HepG2 (cell line): ENCODE results near the gene ADGRV1. TPM values are rescaled to one million over a fixed set of nuclear protein-coding genes. Genes with fewer than 3 reads are reported as not detected.

Experiments used
- ATAC-seq: fragments of 200-7000 bp; cut with Tn5 transposase; 3 replicates; pipeline ENCODE4 v1.9.1; 2020; ENCODE audit warnings: mild to moderate bottlenecking, moderate library complexity
- BruUV-seq: library from RNA; stranded (reverse); fragments of 400-500 nt; replicated peaks from 2 replicates; lab custom pipeline; 2021; lab: Mats Ljungman, UMichigan
- CTCF ChIA-PET: fragments of 300-600 bp; formaldehyde crosslinking; extraction: SDS; loops from one replicate; lab custom pipeline; 2021; ENCODE audit warnings: low total read pairs, inconsistent platforms, low intra/inter-chr PET ratio; lab: Yijun Ruan, JAX
- POLR2A ChIA-PET: fragments of 350-600 bp; sonication (Branson Sonifier 250); formaldehyde crosslinking; loops from one replicate; lab custom pipeline; 2020; ENCODE audit warnings: antibody characterized with exemption, inconsistent platforms; lab: Yijun Ruan, JAX
- DNase-seq: peaks from one replicate; pipeline ENCODE4 v3.0.0-alpha.2; 2015; ENCODE audit warnings: low spot score
- FAIRE-seq: peaks from 3 replicates; lab custom pipeline; 2011; peaks lifted over from hg19 to GRCh38; lab: Jason Lieb, UNC
- H2AFZ ChIP-seq: one replicate; pipeline ENCODE4 v1.6.1; 2011; ENCODE audit warnings: low read length, inconsistent platforms
- H3K27ac ChIP-seq: fragments of 300-600 bp; 3 replicates; pipeline ENCODE4 v1.8.0; 2011; ENCODE audit warnings: mixed run types, mild to moderate bottlenecking, mixed read lengths, low read length, inconsistent platforms; ENCODE audit not compliant: insufficient read depth; ENCODE audit errors: extremely low read length
- H3K27me3 ChIP-seq, 2 experiments: fragments of 200-600 bp in 1 of 2; 2 replicates in 1 of 2; 3 replicates in 1 of 2; pipeline versions ENCODE4 v1.6.0 to v1.8.0; 2011; ENCODE audit warnings: low read length in 2 of 2, mild to moderate bottlenecking in 2 of 2, moderate library complexity in 2 of 2, inconsistent platforms in 1 of 2; ENCODE audit not compliant: insufficient read depth in 2 of 2, control insufficient read depth in 1 of 2
- H3K36me3 ChIP-seq, 2 experiments: fragments of 200-600 bp in 1 of 2; replicated peaks in 1 of 2; 2 replicates in 1 of 2; 3 replicates in 1 of 2; pipeline versions ENCODE4 v1.5.1 to v1.8.0; 2011; ENCODE audit warnings: low read length in 2 of 2, inconsistent platforms in 1 of 2; ENCODE audit not compliant: insufficient read depth in 2 of 2, control insufficient read depth in 1 of 2
- H3K4me1 ChIP-seq: 2 replicates; pipeline ENCODE4 v1.5.1; 2012; ENCODE audit warnings: low read length, inconsistent platforms; ENCODE audit not compliant: insufficient read depth
- H3K4me2 ChIP-seq: 2 replicates; pipeline ENCODE4 v1.6.0; 2011; ENCODE audit warnings: low read depth, low read length, inconsistent platforms
- H3K4me3 ChIP-seq, 3 experiments: fragments of 200-600 bp in 1 of 3; sonication (generic), shearing (Covaris generic) in 1 of 3; replicated peaks in 1 of 3; 2 replicates each; pipeline ENCODE4 v1.5.1; 2011 to 2016; ENCODE audit warnings: low read length in 3 of 3, inconsistent platforms in 2 of 3, low read depth in 2 of 3, mild to moderate bottlenecking in 2 of 3, control low read depth in 1 of 3, mixed read lengths in 1 of 3; ENCODE audit not compliant: insufficient read depth in 1 of 3
- H3K79me2 ChIP-seq: one replicate; pipeline ENCODE4 v1.6.1; 2011; ENCODE audit warnings: low read length, inconsistent platforms; ENCODE audit not compliant: insufficient read depth
- H3K9ac ChIP-seq: 2 replicates; pipeline ENCODE4 v1.6.0; 2011; ENCODE audit warnings: mild to moderate bottlenecking, low read depth, low read length, inconsistent platforms; ENCODE audit not compliant: insufficient read depth
- H3K9me3 ChIP-seq: 2 replicates; pipeline ENCODE4 v1.5.1; 2012; ENCODE audit warnings: mild to moderate bottlenecking, low read length
- H4K20me1 ChIP-seq: 2 replicates; pipeline ENCODE4 v1.6.0; 2011; ENCODE audit warnings: inconsistent platforms, mild to moderate bottlenecking, low read length, moderate library complexity; ENCODE audit not compliant: insufficient read depth
- KLF12 ChIP-seq: sonication (generic); formaldehyde crosslinking; IDR thresholded peaks from 2 replicates; pipeline ENCODE4 v1.4.0; 2020; ENCODE audit warnings: missing genetic modification reagents, borderline replicate concordance
- NFRKB ChIP-seq: fragments of 450-650 bp; IDR thresholded peaks from 2 replicates; pipeline ENCODE4 v1.6.1; 2017
- NR2C2 ChIP-seq: sonication (generic); formaldehyde crosslinking; IDR thresholded peaks from 2 replicates; pipeline ENCODE4 v1.4.0; 2020; ENCODE audit warnings: missing genetic modification reagents, mild to moderate bottlenecking, moderate library complexity, borderline replicate concordance
- NR2F2 ChIP-seq: IDR thresholded peaks from 2 replicates; pipeline ENCODE4 v1.6.1; 2012; ENCODE audit warnings: low read depth, inconsistent platforms, borderline replicate concordance
- TCF7L2 ChIP-seq: IDR thresholded peaks from 2 replicates; pipeline ENCODE4 v1.6.1; 2011; ENCODE audit warnings: mild to moderate bottlenecking, low read depth, low read length, moderate library complexity
- ZBTB42 ChIP-seq: sonication (generic); formaldehyde crosslinking; IDR thresholded peaks from 2 replicates; pipeline ENCODE4 v1.5.0; 2020; ENCODE audit warnings: mild to moderate bottlenecking, missing genetic modification reagents
- ZNF660 ChIP-seq: sonication (generic); formaldehyde crosslinking; IDR thresholded peaks from 2 replicates; pipeline ENCODE4 v1.5.1; 2020; ENCODE audit warnings: mild to moderate bottlenecking, low read depth, missing genetic modification reagents, borderline replicate concordance
- WGBS: methylation state at CpG from one replicate; pipeline ENCODE4 v1.1.6; 2017; ENCODE audit warnings: low lambda C conversion rate; 5-methylcytosine and 5-hydroxymethylcytosine counted together
- in situ Hi-C: cut with HindIII; loops from 2 replicates; pipeline ENCODE4 v1.10.0; 2017; ENCODE audit warnings: low pct_unique_long_range_greater_than_20kb; ENCODE audit not compliant: extremely low pct_ligation_motif_present
- intact Hi-C: fragments of 100-400 bp; cut with micrococcal nuclease; formaldehyde crosslinking; loops from one replicate; pipeline ENCODE4 v1.10.0; 2022; ENCODE audit not compliant: unreplicated experiment
- polyA plus RNA-seq, 8 experiments: library from polyadenylated mRNA; depleted of rRNA in 3 of 8; stranded (reverse) in 7 of 8; unstranded in 1 of 8; fragments of >200 nt; fragmentation: Illumina TruSeq in 4 of 8; extraction: Trizol in 4 of 8; gene quantifications; 2 replicates each; pipeline versions ENCODE4 v1.2.1 to v1.2.3, GENCODE V29; 2011 to 2016; ENCODE audit warnings: low read depth in 4 of 8, missing spikeins in 1 of 8, mixed read lengths in 1 of 8; ENCODE audit not compliant: insufficient read depth in 1 of 8
- total RNA-seq, 5 experiments: library from RNA; depleted of rRNA; stranded (reverse); fragments of >200 nt; fragmentation: Illumina TruSeq; extraction: Trizol; gene quantifications; 2 replicates each; pipeline ENCODE4 v1.2.3, GENCODE V29; 2016; ENCODE audit warnings: low read depth in 1 of 5
- TF ChIP-seq, protein P1 (sequence below): sonication (generic); formaldehyde crosslinking; IDR thresholded peaks from 2 replicates; pipeline ENCODE4 v1.4.0; 2020; ENCODE audit warnings: missing genetic modification reagents

The ADGRV1 gene
- total and polyA plus RNA-seq, 2 of the 13 experiments (the other 11 are each of a cell fraction or from before 2014, with no cell fraction given) = 1.7 to 3.9 TPM

DNA sequence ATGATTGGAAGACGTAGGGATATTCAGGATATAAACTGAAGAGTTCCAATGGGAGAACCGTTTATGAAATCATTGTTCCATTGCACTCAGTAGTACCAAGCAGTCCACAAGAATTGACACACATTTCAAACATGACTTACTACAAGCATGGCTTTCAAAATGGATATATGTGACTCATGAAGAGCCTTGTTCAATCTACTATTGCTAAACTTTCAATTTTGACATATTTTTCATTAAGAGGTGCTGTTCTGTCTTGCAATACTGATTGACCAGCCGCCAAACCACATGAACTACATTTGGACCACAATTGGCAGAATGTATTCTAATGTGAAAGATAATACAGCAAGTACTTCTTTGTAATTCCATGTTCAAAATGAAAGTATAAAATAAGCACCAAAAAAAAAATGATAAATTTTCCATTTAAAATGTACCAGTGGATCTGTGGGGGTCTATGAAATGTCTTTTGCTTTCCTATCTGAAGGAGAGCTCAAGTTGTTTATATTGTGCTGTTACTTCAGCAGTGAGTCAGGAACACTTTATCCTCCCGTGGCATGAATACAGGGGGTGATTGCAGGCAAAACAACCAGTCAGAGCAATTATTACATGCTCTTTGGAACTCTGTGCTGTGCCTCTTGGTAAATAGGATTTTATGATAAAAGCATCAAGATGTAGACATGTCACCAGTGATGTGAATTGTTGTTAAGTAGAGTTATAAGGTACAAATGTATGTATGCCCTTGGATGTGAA is 458.5 kb downstream of the ADGRV1 start:
- Histone ChIP-seq H3K4me1 (no peaks in the 10 kb centered on the region), H2AFZ (no peak overlapping the region), H3K9me3 (no peaks in the 10 kb centered on the region), H3K36me3 (no peaks in the 10 kb centered on the region), H3K27ac (no peak overlapping the region), H3K79me2 (no peaks in the 10 kb centered on the region), H3K9ac (no peak overlapping the region), H3K4me2 (no peak overlapping the region), H3K27me3 (no peaks in the 10 kb centered on the region), H3K4me3 (no peak overlapping the region), H4K20me1 (no peaks in the 10 kb centered on the region)
- WGBS = 52% methylated on average over 4 of the region's 4 CpGs
- DNase-seq (no peak), FAIRE-seq (no peak), ATAC-seq (no peak; the same call in 2 of the 3 replicates)
- no TSS peak for BruUV-seq
- ChIA-PET CTCF (no interaction called here), POLR2A (no interaction called here)
- intact Hi-C loops (no loop called here), in situ Hi-C loops (no loop called here)
- no peak for TF ChIP-seq KLF12 (CRISPR knock-in tag)
- TF ChIP-seq NFRKB = no peak
- TF ChIP-seq, protein P1, sequence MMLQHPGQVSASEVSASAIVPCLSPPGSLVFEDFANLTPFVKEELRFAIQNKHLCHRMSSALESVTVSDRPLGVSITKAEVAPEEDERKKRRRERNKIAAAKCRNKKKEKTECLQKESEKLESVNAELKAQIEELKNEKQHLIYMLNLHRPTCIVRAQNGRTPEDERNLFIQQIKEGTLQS (CRISPR knock-in tag) = no peak
- no peak for TF ChIP-seq ZBTB42 (CRISPR knock-in tag)
- no peak for TF ChIP-seq TCF7L2
- no peak for TF ChIP-seq ZNF660 (CRISPR knock-in tag)
- TF ChIP-seq NR2F2 = no peak

DNA sequence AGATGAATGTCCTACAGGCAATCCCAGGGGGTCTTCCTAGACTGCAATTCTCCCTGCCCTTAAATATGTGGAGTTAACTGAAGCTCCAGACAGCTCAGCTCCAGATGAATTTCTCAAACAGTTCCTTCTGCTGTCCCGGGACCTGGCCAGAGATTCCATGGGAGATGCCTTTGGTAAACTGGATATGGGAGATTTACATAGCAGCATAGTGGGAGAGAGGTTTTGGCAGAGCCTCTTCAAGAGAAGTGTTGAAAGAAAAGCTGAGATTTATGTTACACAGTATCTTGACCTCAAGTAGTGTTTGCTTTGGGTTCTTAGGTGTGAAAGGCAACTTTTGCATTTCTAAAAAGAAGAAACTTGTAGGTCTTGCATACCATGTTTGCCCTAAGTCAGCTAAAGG is 459.6 kb downstream of the ADGRV1 start:
- H3K9ac ChIP-seq = no peak overlapping the region
- no peaks in the 10 kb centered on the region for H3K4me1 ChIP-seq
- H3K27ac ChIP-seq = no peak overlapping the region
- intact Hi-C loops = no loop called here
- CTCF ChIA-PET = no interaction called here
- H3K4me3 ChIP-seq = no peak overlapping the region
- no peaks in the 10 kb centered on the region for H3K27me3 ChIP-seq
- POLR2A ChIA-PET = no interaction called here
- no peaks in the 10 kb centered on the region for H3K79me2 ChIP-seq
- in situ Hi-C loops = no loop called here
- H4K20me1 ChIP-seq = no peaks in the 10 kb centered on the region
- no peaks in the 10 kb centered on the region for H3K9me3 ChIP-seq
- DNase-seq (no peak), ATAC-seq (no peak)
- 31% methylated on average over 1 of the region's 1 CpG for WGBS
- no peaks in the 10 kb centered on the region for H3K36me3 ChIP-seq
- H3K4me2 ChIP-seq = no peak overlapping the region
- TF ChIP-seq NR2C2 (CRISPR knock-in tag) = no peak
- TF ChIP-seq, all 625 proteins: peak for 0
- no TSS peak for BruUV-seq
- no peak overlapping the region for H2AFZ ChIP-seq
- FAIRE-seq = no peak
